Measurements from ENCODE around the gene PTPRN2.

- TF ChIP-seq CTCF (conservative IDR thresholded peaks at IDR 0.05; ENCODE audit: low read length), result no peak
- TF ChIP-seq EZH2phosphoT487 (IDR thresholded peaks at IDR 0.05; ENCODE audit: borderline replicate concordance, low read depth, low read length), result no peak
Observed at GRCh38 chr7:158422196-158422886, 165.3 kb downstream of the PTPRN2 start.

All from OCI-LY7 (cell line).